ENCODE measurements around the gene ZNF182.
"Not testable (repeated sequence)": the region's sequence is repeated elsewhere in the genome, so short reads cannot be mapped to it uniquely, and the experiment has no call there.

Gene ZNF182

DNA sequence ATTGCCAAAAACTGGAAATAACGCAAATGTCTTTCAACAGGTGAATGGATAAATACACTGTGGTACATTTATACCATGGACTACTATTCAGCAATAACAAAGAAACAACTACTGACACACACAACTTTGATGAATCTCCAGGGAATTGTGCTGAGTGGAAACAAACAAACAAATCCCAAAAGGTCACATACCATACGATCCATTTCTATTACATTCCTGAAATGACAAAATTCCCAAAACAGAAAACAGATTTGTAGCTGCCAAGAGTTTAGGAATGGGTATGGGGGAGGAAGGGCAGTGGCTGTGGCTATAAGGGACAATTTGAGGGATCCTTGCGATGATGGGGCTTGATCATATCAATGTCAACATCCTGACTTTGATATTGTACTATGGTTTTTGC lies 2.5 kb downstream of the ZNF182 start:
- DNase-seq (ENCODE audit: low read depth), result no peak

DNA sequence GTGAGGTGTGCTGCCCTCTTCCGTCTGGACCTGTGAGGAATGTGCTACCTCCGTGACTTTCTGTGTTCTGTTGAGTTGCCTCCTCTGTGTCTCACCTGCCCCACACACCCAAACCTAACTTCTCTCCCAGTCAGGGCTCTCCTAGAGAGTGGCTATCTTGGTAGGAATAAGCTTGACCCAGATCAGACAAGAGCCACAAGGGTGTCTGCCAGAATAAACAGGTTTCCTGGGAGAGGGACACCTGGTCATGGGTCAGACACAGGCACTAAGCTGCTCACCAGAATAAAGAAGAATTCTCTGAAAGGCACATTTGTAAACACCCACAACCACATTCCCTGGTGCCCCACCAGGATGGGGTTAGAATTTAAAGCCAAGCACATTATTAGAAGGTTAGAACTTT lies 11.1 kb downstream of the ZNF182 start:
- DNase-seq (ENCODE audit: low read depth), result no peak

- no peak for DNase-seq (ENCODE audit: low read depth)
Measured at GRCh38 chrX:47992095-47992380, 11.8 kb downstream of the ZNF182 start.

DNA sequence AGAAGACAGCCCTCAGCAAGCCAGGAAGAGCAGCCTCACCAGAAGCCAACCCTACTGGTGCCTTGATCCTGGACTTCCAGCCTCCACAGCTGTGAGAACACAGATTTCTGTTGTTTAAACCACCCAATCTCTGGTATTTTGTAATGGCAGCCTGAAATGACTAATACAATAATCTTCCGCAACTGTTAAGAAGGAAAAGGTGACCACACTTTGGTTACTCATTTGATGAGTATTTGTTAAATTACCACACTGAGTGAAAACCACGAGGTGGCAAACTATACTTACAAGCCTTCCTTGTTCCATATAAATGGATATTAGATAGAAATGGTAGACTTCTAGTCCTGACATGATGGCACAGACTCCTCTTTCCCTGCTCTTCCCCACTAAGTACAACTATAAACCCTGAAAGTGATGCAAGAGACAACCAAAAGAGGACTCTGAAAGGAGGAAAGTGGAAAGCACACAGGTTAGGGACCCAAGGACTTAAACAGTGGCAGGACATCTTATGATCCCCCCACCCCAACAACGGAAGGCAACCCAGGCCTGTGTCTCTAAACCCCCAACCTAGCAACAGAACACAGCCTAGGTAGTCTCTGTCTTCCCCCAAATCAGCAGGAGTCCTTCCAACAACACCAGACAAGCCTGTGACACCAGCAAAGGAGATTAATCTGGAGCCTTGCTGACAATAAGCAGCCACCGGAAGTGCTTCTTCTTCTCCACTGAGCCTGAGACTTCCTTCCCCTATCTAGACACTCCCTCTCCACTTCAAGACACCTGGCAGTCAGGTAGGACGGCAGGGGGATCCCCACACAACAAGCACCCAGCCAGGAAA lies 12.3 kb downstream of the ZNF182 start:
- DNase-seq (ENCODE audit: low read depth), result peak; percentile 50

- DNase-seq (ENCODE audit: low read depth), result no peak
Measured at GRCh38 chrX:47976254-47977151, 27.3 kb downstream of the ZNF182 start.

DNA sequence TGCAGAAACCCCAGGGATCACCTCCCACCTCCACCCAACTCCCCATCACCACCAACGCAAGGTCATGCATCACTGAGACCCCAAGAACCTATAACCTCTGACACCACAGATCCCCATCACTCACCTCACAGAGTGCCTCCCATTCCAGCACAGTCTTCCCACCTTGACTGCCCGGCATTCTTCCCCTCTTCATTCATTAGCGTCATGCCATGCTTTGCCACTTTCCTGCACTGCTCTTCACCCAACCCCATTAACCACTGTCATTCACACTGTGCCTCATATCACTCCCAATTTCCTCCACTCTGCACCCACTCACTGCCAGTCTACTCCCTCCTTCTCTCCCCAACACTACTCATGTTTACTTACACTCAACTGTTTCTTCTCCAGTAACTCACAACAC lies 30.6 kb downstream of the ZNF182 start:
- no peak for DNase-seq (ENCODE audit: low read depth)

DNA sequence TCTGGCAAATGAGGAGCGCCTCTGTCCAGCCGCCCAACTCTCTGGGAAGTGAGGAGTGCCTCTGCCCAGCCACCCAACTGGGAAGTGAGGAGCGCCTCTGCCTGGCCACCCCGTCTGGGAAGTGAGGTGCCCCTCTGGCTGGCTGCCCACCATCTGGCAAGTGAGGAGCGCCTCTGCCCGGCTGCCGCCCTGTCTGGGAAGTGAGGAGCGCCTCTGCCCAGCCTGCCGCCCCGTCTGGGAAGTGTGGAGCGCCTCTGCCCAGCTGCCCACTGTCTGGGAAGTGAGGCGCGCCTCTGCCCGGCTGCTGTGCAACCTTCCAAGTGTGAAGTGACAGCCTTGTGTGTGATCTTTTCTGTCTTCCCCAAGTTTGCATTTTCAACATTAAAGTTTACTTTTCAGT lies 38.3 kb downstream of the ZNF182 start:
- DNase-seq (ENCODE audit: low read depth), result not testable (repeated sequence)

DNA sequence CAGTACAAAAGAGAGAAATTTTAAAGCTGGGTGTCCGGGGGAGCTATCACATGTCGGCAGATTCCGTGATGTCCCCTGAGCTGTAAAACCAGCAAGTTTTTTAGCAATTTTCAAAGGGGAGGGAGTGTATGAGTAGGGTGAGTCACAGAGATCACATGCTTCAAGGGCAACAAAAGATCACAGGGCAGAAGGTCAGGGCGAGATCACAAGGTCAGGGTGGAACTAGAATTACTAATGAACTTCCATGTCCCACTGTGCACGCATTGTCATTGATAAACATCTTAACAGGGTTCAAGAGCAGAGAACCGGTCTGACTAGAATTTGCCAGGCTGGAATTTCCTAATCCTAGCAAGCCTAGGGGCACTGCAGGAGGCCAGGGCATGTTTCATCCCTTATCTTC lies 42.0 kb downstream of the ZNF182 start:
- DNase-seq (ENCODE audit: low read depth), result not testable (repeated sequence)

DNA sequence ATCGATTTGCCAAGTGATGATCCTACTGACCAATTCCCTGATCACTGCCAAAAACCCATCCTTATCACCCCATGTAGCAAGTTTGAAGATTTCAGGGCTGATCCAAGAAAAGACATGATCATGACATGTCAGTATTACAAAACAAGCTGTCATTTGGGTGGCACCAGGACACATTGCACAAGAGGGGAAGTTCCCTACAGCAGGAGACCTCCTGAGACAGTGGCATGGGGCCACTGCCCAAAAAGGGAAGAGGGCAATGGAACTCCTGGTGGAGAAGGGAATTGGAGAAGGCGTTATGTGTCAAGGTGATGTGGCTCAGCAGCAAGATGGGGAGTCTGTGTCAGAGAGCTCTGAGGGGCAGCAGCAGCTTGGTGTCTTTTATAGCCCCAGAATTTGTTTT lies 43.4 kb downstream of the ZNF182 start:
- DNase-seq (ENCODE audit: low read depth), result no peak

GRCh38 chrX:47958761-47959342 lies 44.9 kb downstream of the ZNF182 start:
- DNase-seq (ENCODE audit: low read depth), result no peak

DNA sequence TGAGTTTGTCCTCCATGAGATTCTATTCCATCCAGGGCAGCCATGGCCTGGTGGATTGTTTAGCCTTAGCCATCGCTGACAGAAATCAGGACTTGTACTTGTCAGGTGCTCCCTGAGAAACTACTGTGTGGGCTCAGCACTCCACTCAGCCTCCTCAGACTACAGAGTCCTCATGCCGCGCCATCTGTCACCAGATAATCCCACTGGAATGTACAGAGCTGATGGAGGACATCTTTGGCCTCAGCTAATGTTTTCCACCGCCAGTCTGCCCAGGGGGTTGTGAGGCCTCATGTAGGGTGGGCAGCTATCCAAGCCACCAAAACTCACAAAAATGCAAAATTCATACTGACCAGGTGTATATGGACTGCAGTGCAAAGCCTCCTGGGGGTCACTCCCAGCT lies 45.6 kb downstream of the ZNF182 start:
- DNase-seq (ENCODE audit: low read depth), result not testable (repeated sequence)

- DNase-seq (ENCODE audit: low read depth), result no peak
Measured at GRCh38 chrX:47956016-47956415, 47.8 kb downstream of the ZNF182 start.

DNA sequence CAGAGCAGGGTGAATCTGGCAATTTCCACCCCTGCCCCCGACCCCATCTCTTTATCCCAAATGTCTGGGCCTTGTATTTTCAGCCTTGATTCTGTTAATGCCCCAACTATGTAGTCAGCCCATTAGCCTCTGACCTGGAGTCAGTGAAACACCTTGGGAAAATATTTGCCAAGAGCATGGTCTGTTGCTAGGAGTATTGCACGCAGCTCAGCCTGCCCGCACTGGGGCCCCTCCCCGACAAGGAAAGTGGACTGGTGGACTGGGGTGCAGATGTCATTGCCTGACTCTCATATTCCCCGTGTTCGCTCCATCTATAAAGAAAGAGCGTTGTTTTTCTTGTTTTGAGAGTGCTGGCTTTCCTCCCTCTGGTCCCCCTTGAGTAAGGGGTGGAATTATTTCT lies 48.5 kb downstream of the ZNF182 start:
- DNase-seq (ENCODE audit: low read depth), result not testable (repeated sequence)

GRCh38 chrX:47941423-47941822 lies 62.4 kb downstream of the ZNF182 start:
- DNase-seq (ENCODE audit: low read depth), result no peak

DNA sequence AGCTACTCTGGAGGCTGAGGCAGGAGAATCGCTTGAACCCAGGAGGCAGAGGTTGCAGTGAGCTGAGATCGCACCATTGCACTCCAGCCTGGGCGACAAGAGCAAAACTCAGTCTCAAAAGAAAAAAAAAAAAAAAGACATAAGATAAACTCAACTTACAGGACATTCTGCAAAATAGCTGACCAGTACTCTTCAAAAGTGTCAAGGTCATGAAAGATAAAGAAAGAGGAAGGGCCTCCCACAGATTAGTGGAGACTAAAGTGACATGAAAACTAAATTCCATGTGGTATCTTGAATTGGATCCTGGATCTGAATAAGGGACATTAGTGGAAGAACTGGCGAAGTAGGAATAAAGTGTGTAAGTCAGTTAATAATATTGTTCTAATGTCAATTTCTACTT lies 63.3 kb downstream of the ZNF182 start:
- no peak for DNase-seq (ENCODE audit: low read depth)

GRCh38 chrX:47936940-47937317 lies 66.9 kb downstream of the ZNF182 start:
- DNase-seq (ENCODE audit: low read depth), result no peak

DNA sequence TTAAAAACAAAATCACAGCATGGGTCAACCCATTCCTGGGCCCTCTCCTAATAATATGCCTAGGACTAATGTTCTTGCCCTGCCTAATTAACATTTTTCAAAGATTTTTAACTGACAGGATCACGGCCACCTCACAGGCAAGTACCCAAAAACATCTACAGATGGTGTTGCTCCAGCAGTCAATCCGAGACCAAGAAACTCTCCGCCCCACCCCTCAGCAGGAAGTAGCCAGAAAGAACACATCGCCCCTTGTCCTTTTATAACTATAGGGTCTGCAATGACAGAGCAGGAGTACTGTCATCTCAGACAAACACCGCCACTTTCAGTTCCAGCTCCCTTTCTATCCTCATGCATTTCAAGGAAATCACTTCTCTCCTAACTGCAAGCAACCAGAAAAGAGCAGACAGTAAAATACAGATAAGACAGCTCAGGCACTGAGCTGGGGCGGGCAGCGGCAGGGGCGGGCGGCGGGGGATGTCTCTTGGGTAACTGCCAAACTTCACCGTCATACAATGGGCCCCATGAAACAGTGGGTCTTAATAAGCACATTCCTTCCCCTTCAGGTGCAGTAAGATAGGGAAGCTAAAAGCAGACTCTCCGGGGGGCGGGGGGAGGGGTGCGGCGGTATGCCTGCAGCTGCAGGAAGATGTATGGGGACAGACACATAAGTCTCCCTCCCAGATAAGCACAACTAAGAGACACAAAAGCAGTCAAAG lies 67.4 kb downstream of the ZNF182 start:
- DNase-seq (ENCODE audit: low read depth), result no peak

GRCh38 chrX:47933946-47934345 lies 69.8 kb downstream of the ZNF182 start:
- DNase-seq (ENCODE audit: low read depth), result no peak

GRCh38 chrX:47931970-47932369 lies 71.8 kb downstream of the ZNF182 start:
- not testable (repeated sequence) for DNase-seq (ENCODE audit: low read depth)

DNA sequence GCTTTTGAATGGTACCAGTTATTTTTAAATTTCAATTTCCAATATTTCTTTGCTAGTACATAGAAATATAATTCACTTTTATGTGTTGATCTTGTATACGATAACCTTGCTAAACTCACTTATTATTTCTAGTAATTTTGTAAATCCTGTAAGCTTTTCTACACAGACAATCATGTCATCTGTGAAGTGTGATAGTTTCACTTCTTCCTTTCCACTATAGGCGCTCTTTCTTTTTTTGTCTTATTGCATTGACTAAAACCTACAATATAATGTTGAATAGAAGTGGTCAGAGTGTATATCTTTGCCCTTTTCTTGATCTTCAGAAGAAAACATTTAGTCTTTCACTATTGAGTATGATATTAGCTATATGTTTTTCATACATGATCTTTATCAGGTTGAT lies 76.6 kb downstream of the ZNF182 start:
- DNase-seq (ENCODE audit: low read depth), result no peak

Data from HS-5 (cell line).